Mucosa of rectum (tissue), 2 donors: Measurements from ENCODE around the gene UCK2.

Experiments used
- H3K27ac ChIP-seq, 2 donors: one replicate each; pipeline ENCODE4 v1.7.0; 2013; ENCODE audit warnings: inconsistent platforms in 2 of 2, low read depth in 2 of 2, low read length in 2 of 2
- H3K27me3 ChIP-seq, 2 donors: one replicate each; pipeline ENCODE4 v1.7.0; 2013; ENCODE audit warnings: low read length in 2 of 2; ENCODE audit not compliant: control insufficient read depth in 2 of 2, insufficient read depth in 2 of 2
- H3K36me3 ChIP-seq, 2 donors: one replicate each; pipeline ENCODE4 v1.7.0; 2013; ENCODE audit warnings: low read length in 2 of 2; ENCODE audit not compliant: control insufficient read depth in 2 of 2, insufficient read depth in 2 of 2
- H3K4me1 ChIP-seq, 2 donors: one replicate each; pipeline ENCODE4 v1.7.0; 2013; ENCODE audit warnings: low read length in 2 of 2, mild to moderate bottlenecking in 1 of 2; ENCODE audit not compliant: control insufficient read depth in 2 of 2, insufficient read depth in 2 of 2
- H3K4me3 ChIP-seq, 2 donors: one replicate each; pipeline ENCODE4 v1.7.0; 2013; ENCODE audit warnings: low read length in 2 of 2
- H3K9ac ChIP-seq, 2 donors: one replicate each; pipeline ENCODE4 v1.7.0; 2013; ENCODE audit warnings: low read length in 2 of 2, low read depth in 1 of 2, mild to moderate bottlenecking in 1 of 2
- H3K9me3 ChIP-seq, 2 donors: one replicate each; pipeline ENCODE4 v1.7.0; 2013; ENCODE audit warnings: low read length in 2 of 2; ENCODE audit not compliant: control insufficient read depth in 2 of 2
- donor health status: healthy.
- donor health status: Normal muscosa, but diverticular disease.

Gene UCK2

GRCh38 chr1:165876121-165876520, 48.7 kb downstream of the UCK2 start:
- Histone ChIP-seq H3K36me3 (no peaks in the 10 kb centered on the region), H3K4me3 (no peak overlapping the region), H3K9ac (no peak overlapping the region), H3K9me3 (no peaks in the 10 kb centered on the region), H3K4me1 (peaks cover 13 to 27% of the 10 kb centered on the region in 2 donors), H3K27me3 (no peaks in the 10 kb centered on the region), H3K27ac (peak overlapping the region; percentile 11 to 58)

- Histone ChIP-seq H3K9ac (no peak overlapping the region), H3K4me3 (no peak overlapping the region), H3K27me3 (no peaks in the 10 kb centered on the region), H3K27ac (no peak overlapping the region), H3K36me3 (no peaks in the 10 kb centered on the region), H3K9me3 (no peaks in the 10 kb centered on the region), H3K4me1 (peaks cover 13 to 24% of the 10 kb centered on the region in 2 donors)
Observed at GRCh38 chr1:165877411-165877810, 50.0 kb downstream of the UCK2 start.

- Histone ChIP-seq H3K27ac (no peak overlapping the region), H3K4me1 (peaks cover 13 to 24% of the 10 kb centered on the region in 2 donors), H3K36me3 (no peaks in the 10 kb centered on the region)
Observed at GRCh38 chr1:165877940-165878556, 50.6 kb downstream of the UCK2 start.

GRCh38 chr1:165879946-165880345, 52.5 kb downstream of the UCK2 start:
- H3K27ac ChIP-seq = no peak overlapping the region
- peaks cover 13 to 18% of the 10 kb centered on the region in 2 donors for H3K4me1 ChIP-seq
- no peaks in the 10 kb centered on the region for H3K36me3 ChIP-seq
- no peaks in the 10 kb centered on the region for H3K27me3 ChIP-seq
- H3K4me3 ChIP-seq = no peak overlapping the region
- no peaks in the 10 kb centered on the region for H3K9me3 ChIP-seq
- no peak overlapping the region for H3K9ac ChIP-seq

More at GRCh38 chr1:165877940-165878556, 50.6 kb downstream of the UCK2 start:
- Histone ChIP-seq H3K9ac (no peak overlapping the region), H3K27me3 (no peaks in the 10 kb centered on the region), H3K9me3 (no peaks in the 10 kb centered on the region), H3K4me3 (no peak overlapping the region)

GRCh38 chr1:165880993-165881392, 53.6 kb downstream of the UCK2 start:
- Histone ChIP-seq H3K27me3 (no peaks in the 10 kb centered on the region), H3K9me3 (no peaks in the 10 kb centered on the region), H3K4me3 (no peak overlapping the region), H3K4me1 (peaks cover 8 to 10% of the 10 kb centered on the region in 2 donors), H3K9ac (no peak overlapping the region), H3K36me3 (no peaks in the 10 kb centered on the region), H3K27ac (no peak overlapping the region)

GRCh38 chr1:165882168-165882837, 54.9 kb downstream of the UCK2 start:
- no peaks in the 10 kb centered on the region for H3K9me3 ChIP-seq
- no peak overlapping the region for H3K27ac ChIP-seq
- no peaks in the 10 kb centered on the region for H3K36me3 ChIP-seq
- H3K4me1 ChIP-seq = peaks cover 2 to 8% of the 10 kb centered on the region in 2 donors
- no peak overlapping the region for H3K9ac ChIP-seq
- no peaks in the 10 kb centered on the region for H3K27me3 ChIP-seq
- H3K4me3 ChIP-seq = no peak overlapping the region

GRCh38 chr1:165883056-165883455, 55.6 kb downstream of the UCK2 start:
- peaks cover 3 to 12% of the 10 kb centered on the region in 2 donors for H3K4me1 ChIP-seq

GRCh38 chr1:165884009-165884689, 56.7 kb downstream of the UCK2 start:
- Histone ChIP-seq H3K4me3 (no peak overlapping the region), H3K36me3 (no peaks in the 10 kb centered on the region), H3K4me1 (peaks cover 6 to 12% of the 10 kb centered on the region in 2 donors), H3K27me3 (no peaks in the 10 kb centered on the region), H3K27ac (no peak overlapping the region), H3K9me3 (no peaks in the 10 kb centered on the region), H3K9ac (no peak overlapping the region)

More at GRCh38 chr1:165883056-165883455, 55.6 kb downstream of the UCK2 start:
- H3K9me3 ChIP-seq = no peaks in the 10 kb centered on the region
- no peaks in the 10 kb centered on the region for H3K27me3 ChIP-seq
- H3K36me3 ChIP-seq = no peaks in the 10 kb centered on the region
- no peak overlapping the region for H3K9ac ChIP-seq
- H3K4me3 ChIP-seq = no peak overlapping the region
- no peak overlapping the region for H3K27ac ChIP-seq

GRCh38 chr1:165884690-165885304, 57.4 kb downstream of the UCK2 start:
- H3K27ac ChIP-seq = no peak overlapping the region
- H3K36me3 ChIP-seq = no peaks in the 10 kb centered on the region
- no peak overlapping the region for H3K9ac ChIP-seq
- H3K9me3 ChIP-seq = no peaks in the 10 kb centered on the region
- no peak overlapping the region for H3K4me3 ChIP-seq
- no peaks in the 10 kb centered on the region for H3K27me3 ChIP-seq
- peaks cover 6 to 12% of the 10 kb centered on the region in 2 donors for H3K4me1 ChIP-seq

GRCh38 chr1:165885305-165885694, 57.9 kb downstream of the UCK2 start:
- Histone ChIP-seq H3K4me3 (no peak overlapping the region), H3K36me3 (no peaks in the 10 kb centered on the region), H3K9ac (no peak overlapping the region), H3K27me3 (no peaks in the 10 kb centered on the region), H3K27ac (no peak overlapping the region), H3K9me3 (no peaks in the 10 kb centered on the region), H3K4me1 (peaks cover 6 to 12% of the 10 kb centered on the region in 2 donors)
